ENCODE data around the gene ZNF423.

The ZNF423 gene

DNA sequence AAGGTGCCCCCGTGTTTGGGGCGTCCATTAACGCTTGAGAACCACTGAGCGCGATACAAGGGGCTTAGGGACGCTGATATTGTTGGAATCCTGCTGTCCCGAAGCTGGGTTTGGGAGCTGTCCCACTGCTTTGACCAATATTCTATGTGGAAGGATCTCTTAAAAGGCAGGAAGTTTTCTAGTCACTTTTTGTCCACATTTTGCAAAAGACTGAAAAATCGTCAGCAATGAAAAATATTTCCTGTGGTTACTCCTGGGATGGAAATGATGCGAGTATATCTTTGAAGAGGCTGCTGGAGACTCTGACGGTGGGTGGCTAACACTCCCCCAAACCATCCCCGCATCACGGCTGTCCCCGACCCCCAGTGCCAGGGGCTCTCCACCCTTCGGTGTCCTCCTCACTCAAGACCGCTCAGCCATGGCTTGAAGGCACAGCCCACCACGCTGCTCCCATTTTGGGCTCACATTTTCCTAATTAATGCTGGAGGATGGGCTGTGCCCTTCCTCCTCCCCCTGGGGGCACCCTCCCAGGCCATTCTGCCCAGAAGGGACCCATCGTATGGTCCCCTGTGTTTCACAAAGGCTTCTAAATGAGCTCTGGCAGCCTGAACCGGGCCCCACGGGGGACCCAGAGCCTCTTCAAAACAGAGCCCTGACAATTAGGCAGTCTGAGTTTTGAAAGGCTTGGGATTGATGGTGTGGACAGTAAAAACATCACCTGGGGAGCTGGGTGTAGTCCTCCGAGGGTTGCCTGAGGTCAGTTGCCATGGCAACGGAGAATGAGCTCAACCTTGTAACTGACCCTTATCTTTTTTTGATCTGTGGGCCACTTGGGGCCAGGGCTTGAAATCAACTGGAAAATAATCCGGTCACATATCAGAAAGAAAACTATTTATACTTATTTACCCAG is 323.7 kb downstream of the ZNF423 start:
- no peak overlapping the region for H2BK120ac ChIP-seq (ENCODE audit: low read depth, low read length)
- no peak overlapping the region for H2BK12ac ChIP-seq (ENCODE audit: low read length in 2 of 2)
- no peak overlapping the region for H2AK5ac ChIP-seq (ENCODE audit: low read length, severe bottlenecking)
- H4K91ac ChIP-seq (ENCODE audit: low read length), result no peak overlapping the region
- H3K27ac ChIP-seq (ENCODE audit: low read length, poor library complexity, severe bottlenecking), result no peak overlapping the region
- WGBS, result 84% methylated on average over 22 of the region's 22 CpGs
- no peak overlapping the region for H2BK5ac ChIP-seq (ENCODE audit: low read depth, low read length, poor library complexity, severe bottlenecking)
- peaks cover 9 to 11% of the 10 kb centered on the region in 2 experiments for H3K27me3 ChIP-seq (ENCODE audit: control insufficient read depth in 1 of 2, insufficient read depth in 1 of 2, low read length in 2 of 2)
- H3K4ac ChIP-seq (ENCODE audit: low read depth in 1 of 2, low read length in 2 of 2), result no peak overlapping the region
- H3K18ac ChIP-seq (ENCODE audit: low read depth in 1 of 2, low read length in 2 of 2), result no peak overlapping the region
- H4K8ac ChIP-seq (ENCODE audit: low read length), result no peak overlapping the region
- H3K9ac ChIP-seq (ENCODE audit: low read length), result no peak overlapping the region
- H2BK15ac ChIP-seq (ENCODE audit: low read depth, poor library complexity, severe bottlenecking), result no peak overlapping the region
- no peaks in the 10 kb centered on the region for H3K79me1 ChIP-seq (replicated peaks; ENCODE audit: low read length, poor library complexity, severe bottlenecking)
- H3K4me1 ChIP-seq (ENCODE audit: control insufficient read depth, insufficient read depth, low read depth, low read length), result peaks cover 2% of the 10 kb centered on the region
- no peak overlapping the region for H2AFZ ChIP-seq (ENCODE audit: low read depth, low read length)
- H3K4me3 ChIP-seq (ENCODE audit: insufficient read depth in 1 of 2, low read depth in 1 of 2, low read length in 2 of 2), result no peak overlapping the region
- H3K36me3 ChIP-seq (ENCODE audit: control insufficient read depth in 1 of 2, insufficient read depth in 2 of 2, low read depth in 1 of 2, low read length in 2 of 2), result no peaks in the 10 kb centered on the region
- no peak overlapping the region for H3K23ac ChIP-seq (ENCODE audit: low read length in 2 of 2)
- no peak overlapping the region for H3K14ac ChIP-seq (ENCODE audit: low read length in 2 of 2)
- no peak for DNase-seq
- H3K9me3 ChIP-seq (ENCODE audit: control insufficient read depth, low read length), result no peaks in the 10 kb centered on the region
- H3K4me2 ChIP-seq (ENCODE audit: low read length, poor library complexity, severe bottlenecking), result no peak overlapping the region

DNA sequence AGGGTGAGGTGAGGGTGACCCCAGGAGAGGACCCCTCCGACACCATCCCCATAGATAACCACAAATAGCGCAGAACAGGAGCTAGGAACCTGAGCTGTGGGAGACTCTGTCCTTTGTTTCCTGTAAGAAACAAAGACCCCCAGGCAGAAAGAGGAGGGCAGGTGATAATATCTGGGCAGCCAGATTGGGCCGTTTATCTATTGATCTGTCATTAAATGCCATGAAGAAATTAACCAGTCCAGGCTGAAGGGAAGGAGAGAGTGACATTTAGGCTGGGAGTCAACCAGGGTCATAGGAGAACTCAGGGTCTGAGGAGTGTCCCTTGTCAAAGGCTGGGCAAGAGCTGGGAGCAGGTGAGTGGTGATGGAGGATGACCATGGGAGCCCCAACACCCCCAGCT is 324.5 kb downstream of the ZNF423 start:
- Histone ChIP-seq H2AFZ (ENCODE audit: low read depth, low read length) (no peak overlapping the region), H3K79me1 (replicated peaks; ENCODE audit: low read length, poor library complexity, severe bottlenecking) (no peaks in the 10 kb centered on the region), H3K4me1 (ENCODE audit: control insufficient read depth, insufficient read depth, low read depth, low read length) (peaks cover 2% of the 10 kb centered on the region), H2BK12ac (ENCODE audit: low read length in 2 of 2) (no peak overlapping the region), H2AK5ac (ENCODE audit: low read length, severe bottlenecking) (no peak overlapping the region), H2BK120ac (ENCODE audit: low read depth, low read length) (no peak overlapping the region), H3K9ac (ENCODE audit: low read length) (no peak overlapping the region), H3K27me3 (ENCODE audit: control insufficient read depth in 1 of 2, insufficient read depth in 1 of 2, low read length in 2 of 2) (peaks cover 5 to 11% of the 10 kb centered on the region in 2 experiments), H3K4me3 (ENCODE audit: insufficient read depth in 1 of 2, low read depth in 1 of 2, low read length in 2 of 2) (no peak overlapping the region), H3K14ac (ENCODE audit: low read length in 2 of 2) (no peak overlapping the region), H3K4ac (ENCODE audit: low read depth in 1 of 2, low read length in 2 of 2) (no peak overlapping the region), H4K8ac (ENCODE audit: low read length) (no peak overlapping the region), H2BK15ac (ENCODE audit: low read depth, poor library complexity, severe bottlenecking) (no peak overlapping the region), H4K91ac (ENCODE audit: low read length) (no peak overlapping the region), H3K9me3 (ENCODE audit: control insufficient read depth, low read length) (no peaks in the 10 kb centered on the region), H3K18ac (ENCODE audit: low read depth in 1 of 2, low read length in 2 of 2) (no peak overlapping the region), H2BK5ac (ENCODE audit: low read depth, low read length, poor library complexity, severe bottlenecking) (no peak overlapping the region), H3K27ac (ENCODE audit: low read length, poor library complexity, severe bottlenecking) (no peak overlapping the region), H3K36me3 (ENCODE audit: control insufficient read depth in 1 of 2, insufficient read depth in 2 of 2, low read depth in 1 of 2, low read length in 2 of 2) (no peaks in the 10 kb centered on the region), H3K23ac (ENCODE audit: low read length in 2 of 2) (no peak overlapping the region), H3K4me2 (ENCODE audit: low read length, poor library complexity, severe bottlenecking) (no peak overlapping the region)
- WGBS, result 81% methylated on average over 2 of the region's 3 CpGs
- DNase-seq, result no peak

DNA sequence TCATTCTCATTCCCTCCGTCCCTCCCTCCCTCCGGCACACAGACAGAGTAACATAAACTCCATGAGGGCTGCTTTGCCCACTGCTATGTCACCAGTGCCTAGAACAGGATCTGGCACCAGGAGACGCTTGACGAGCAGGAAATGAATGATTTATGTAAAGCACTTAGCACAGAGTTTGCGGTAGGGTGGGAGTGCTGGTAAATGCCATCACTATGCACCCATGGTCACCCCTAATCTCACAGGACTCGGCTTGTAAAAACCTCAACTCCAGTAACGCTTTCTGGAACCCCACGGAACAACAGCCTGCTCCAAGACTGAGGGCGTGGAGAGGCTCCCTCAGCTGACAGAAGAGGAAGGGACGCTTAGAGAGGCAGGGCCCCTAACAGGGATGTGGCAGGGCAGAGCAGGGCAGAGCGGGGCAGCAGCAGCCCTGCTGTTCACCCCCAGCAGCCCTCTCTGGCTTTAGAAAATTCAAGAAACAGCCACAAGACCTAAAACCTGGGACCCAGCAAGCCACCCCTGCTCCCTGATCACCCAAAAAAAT is 325.4 kb downstream of the ZNF423 start:
- Histone ChIP-seq H2BK120ac (ENCODE audit: low read depth, low read length) (no peak overlapping the region), H3K18ac (ENCODE audit: low read depth in 1 of 2, low read length in 2 of 2) (peak overlapping the region; percentile 42 to 49), H3K27me3 (ENCODE audit: control insufficient read depth in 1 of 2, insufficient read depth in 1 of 2, low read length in 2 of 2) (peaks cover 5 to 11% of the 10 kb centered on the region in 2 experiments), H3K36me3 (ENCODE audit: control insufficient read depth in 1 of 2, insufficient read depth in 2 of 2, low read depth in 1 of 2, low read length in 2 of 2) (no peaks in the 10 kb centered on the region), H4K91ac (ENCODE audit: low read length) (no peak overlapping the region), H3K4ac (ENCODE audit: low read depth in 1 of 2, low read length in 2 of 2) (no peak overlapping the region), H2BK15ac (ENCODE audit: low read depth, poor library complexity, severe bottlenecking) (no peak overlapping the region), H3K23ac (ENCODE audit: low read length in 2 of 2) (no peak overlapping the region), H3K14ac (ENCODE audit: low read length in 2 of 2) (no peak overlapping the region), H2BK12ac (ENCODE audit: low read length in 2 of 2) (no peak overlapping the region), H3K4me3 (ENCODE audit: insufficient read depth in 1 of 2, low read depth in 1 of 2, low read length in 2 of 2) (no peak overlapping the region), H2AFZ (ENCODE audit: low read depth, low read length) (no peak overlapping the region), H3K4me1 (ENCODE audit: control insufficient read depth, insufficient read depth, low read depth, low read length) (peaks cover 2% of the 10 kb centered on the region), H3K4me2 (ENCODE audit: low read length, poor library complexity, severe bottlenecking) (no peak overlapping the region), H2AK5ac (ENCODE audit: low read length, severe bottlenecking) (no peak overlapping the region), H3K9me3 (ENCODE audit: control insufficient read depth, low read length) (no peaks in the 10 kb centered on the region), H4K8ac (ENCODE audit: low read length) (no peak overlapping the region), H3K27ac (ENCODE audit: low read length, poor library complexity, severe bottlenecking) (no peak overlapping the region), H2BK5ac (ENCODE audit: low read depth, low read length, poor library complexity, severe bottlenecking) (no peak overlapping the region), H3K79me1 (replicated peaks; ENCODE audit: low read length, poor library complexity, severe bottlenecking) (no peaks in the 10 kb centered on the region), H3K9ac (ENCODE audit: low read length) (no peak overlapping the region)
- 44% methylated on average over 8 of the region's 11 CpGs for WGBS
- DNase-seq, result peak; percentile 1

DNA sequence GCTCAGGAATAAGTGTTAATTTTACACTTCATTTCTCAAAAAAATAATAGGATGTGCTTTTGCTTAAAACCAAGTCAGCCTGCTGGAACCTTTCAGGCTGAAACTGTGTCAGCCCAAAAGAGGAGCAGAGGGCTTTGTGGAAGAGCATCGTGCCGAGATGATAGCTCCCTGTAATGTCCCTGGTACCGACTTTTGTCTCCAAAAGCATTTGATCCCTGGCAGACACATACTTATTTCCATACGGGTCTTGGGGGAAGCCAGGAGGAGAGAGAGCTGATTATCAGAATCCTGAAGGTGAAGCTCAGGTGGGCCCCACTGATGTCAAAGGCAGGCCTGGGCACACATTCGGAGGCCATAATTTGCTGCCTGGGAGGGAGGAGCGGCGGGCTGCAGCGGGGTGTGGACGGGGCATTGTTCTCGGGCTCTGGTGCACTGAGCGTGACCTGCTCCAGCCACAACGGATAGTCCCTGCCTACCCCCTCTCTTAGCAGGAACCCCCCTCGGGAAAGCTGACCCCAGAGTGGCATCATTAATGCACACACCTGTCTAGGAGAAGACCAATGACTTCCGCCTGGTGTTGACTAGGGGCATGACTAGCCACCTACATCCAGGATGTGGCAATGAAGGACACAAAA is 326.4 kb downstream of the ZNF423 start:
- Histone ChIP-seq H3K4me3 (ENCODE audit: insufficient read depth in 1 of 2, low read depth in 1 of 2, low read length in 2 of 2) (no peak overlapping the region), H3K36me3 (ENCODE audit: control insufficient read depth in 1 of 2, insufficient read depth in 2 of 2, low read depth in 1 of 2, low read length in 2 of 2) (no peaks in the 10 kb centered on the region), H3K14ac (ENCODE audit: low read length in 2 of 2) (no peak overlapping the region), H3K18ac (ENCODE audit: low read depth in 1 of 2, low read length in 2 of 2) (no peak overlapping the region), H3K9me3 (ENCODE audit: control insufficient read depth, low read length) (no peaks in the 10 kb centered on the region), H2BK12ac (ENCODE audit: low read length in 2 of 2) (no peak overlapping the region), H3K23ac (ENCODE audit: low read length in 2 of 2) (no peak overlapping the region), H4K8ac (ENCODE audit: low read length) (no peak overlapping the region), H2AK5ac (ENCODE audit: low read length, severe bottlenecking) (no peak overlapping the region), H3K27ac (ENCODE audit: low read length, poor library complexity, severe bottlenecking) (no peak overlapping the region), H2BK5ac (ENCODE audit: low read depth, low read length, poor library complexity, severe bottlenecking) (no peak overlapping the region), H2BK15ac (ENCODE audit: low read depth, poor library complexity, severe bottlenecking) (no peak overlapping the region), H3K4ac (ENCODE audit: low read depth in 1 of 2, low read length in 2 of 2) (no peak overlapping the region), H2AFZ (ENCODE audit: low read depth, low read length) (no peak overlapping the region), H3K4me2 (ENCODE audit: low read length, poor library complexity, severe bottlenecking) (no peak overlapping the region), H2BK120ac (ENCODE audit: low read depth, low read length) (no peak overlapping the region), H3K27me3 (ENCODE audit: control insufficient read depth in 1 of 2, insufficient read depth in 1 of 2, low read length in 2 of 2) (peaks cover 5 to 11% of the 10 kb centered on the region in 2 experiments), H3K9ac (ENCODE audit: low read length) (no peak overlapping the region), H4K91ac (ENCODE audit: low read length) (no peak overlapping the region), H3K79me1 (replicated peaks; ENCODE audit: low read length, poor library complexity, severe bottlenecking) (no peaks in the 10 kb centered on the region), H3K4me1 (ENCODE audit: control insufficient read depth, insufficient read depth, low read depth, low read length) (peaks cover 2% of the 10 kb centered on the region)
- 91% methylated on average over 11 of the region's 14 CpGs for WGBS
- DNase-seq, result no peak

Data from mesenchymal stem cell (in vitro differentiated cells and primary cell).